HG02588 (cell line): ENCODE data around the gene ALK.

Source experiments
- ATAC-seq: cut with Tn5 transposase; IDR thresholded peaks from one replicate; pipeline ENCODE4 v1.9.1; 2021; ENCODE audit warnings: mild to moderate bottlenecking, moderate library complexity; ENCODE audit not compliant: unreplicated experiment

ALK gene

GRCh38 chr2:29347774-29348461, 573.5 kb downstream of the ALK start:
- no peak for ATAC-seq

- no peak for ATAC-seq
These were observed 576.1 kb downstream of the ALK start for GRCh38 chr2:29345236-29345635.

GRCh38 chr2:29343830-29344229, 577.6 kb downstream of the ALK start:
- no peak for ATAC-seq

- ATAC-seq: no peak
These were observed 584.8 kb downstream of the ALK start for GRCh38 chr2:29336341-29337241.

GRCh38 chr2:29335396-29335795, 586.0 kb downstream of the ALK start:
- ATAC-seq: no peak

- no peak for ATAC-seq
These were observed 586.7 kb downstream of the ALK start for GRCh38 chr2:29334706-29335105.

GRCh38 chr2:29332540-29332939, 588.8 kb downstream of the ALK start:
- no peak for ATAC-seq

GRCh38 chr2:29329899-29330298, 591.5 kb downstream of the ALK start:
- ATAC-seq: no peak

- ATAC-seq: no peak
These were observed 594.5 kb downstream of the ALK start for GRCh38 chr2:29326926-29327325.

- no peak for ATAC-seq
These were observed 595.8 kb downstream of the ALK start for GRCh38 chr2:29325544-29325943.

GRCh38 chr2:29323961-29324360, 597.4 kb downstream of the ALK start:
- ATAC-seq: no peak

- no peak for ATAC-seq
These were observed 598.1 kb downstream of the ALK start for GRCh38 chr2:29323301-29323700.

- no peak for ATAC-seq
These were observed 599.4 kb downstream of the ALK start for GRCh38 chr2:29322011-29322410.

GRCh38 chr2:29317801-29318485, 603.4 kb downstream of the ALK start:
- ATAC-seq: no peak

GRCh38 chr2:29317077-29317517, 604.3 kb downstream of the ALK start:
- peak; percentile 38 for ATAC-seq

GRCh38 chr2:29314816-29315571, 606.4 kb downstream of the ALK start:
- ATAC-seq: peak; percentile 66

GRCh38 chr2:29311458-29311857, 609.9 kb downstream of the ALK start:
- no peak for ATAC-seq

GRCh38 chr2:29310650-29311348, 610.6 kb downstream of the ALK start:
- ATAC-seq: no peak

- peak; percentile 74 for ATAC-seq
These were observed 612.0 kb downstream of the ALK start for GRCh38 chr2:29309090-29310029.
